ENCODE results near the gene TMEM170B. TPM values are rescaled to one million over a fixed set of nuclear protein-coding genes. Genes with fewer than 3 reads are reported as not detected.

Gene TMEM170B
- total and polyA plus RNA-seq, 9 donors, result 2.1 to 5.9 (median 5.3) TPM

DNA sequence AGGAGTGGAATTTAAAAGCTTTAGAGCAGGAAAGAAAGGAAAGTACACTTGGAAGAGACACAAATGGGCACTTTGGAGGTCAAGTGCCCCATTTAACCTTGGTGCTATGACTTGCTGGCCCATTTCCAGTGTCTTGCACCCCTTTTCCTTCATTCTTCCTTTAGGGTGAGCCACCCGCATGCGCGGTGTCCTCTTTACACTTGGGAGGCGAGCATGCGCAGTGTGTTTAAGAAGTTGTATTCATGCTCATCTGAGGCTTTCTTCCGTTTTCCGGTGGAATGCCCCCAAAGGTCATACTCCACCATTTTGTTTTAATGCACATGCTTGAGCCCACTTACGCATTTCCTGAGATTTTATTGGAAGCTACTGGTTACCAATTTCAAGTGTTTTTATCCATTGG lies 29.1 kb downstream of the TMEM170B start:
- Histone ChIP-seq H3K4me1 (ENCODE audit: insufficient read depth) (no peaks in the 10 kb centered on the region), H3K27me3 (no peaks in the 10 kb centered on the region), H3K27ac (no peak overlapping the region), H3K36me3 (no peaks in the 10 kb centered on the region), H3K9me3 (peaks cover 0 to 3% of the 10 kb centered on the region in 2 donors), H3K4me3 (no peak overlapping the region)
- intact Hi-C loops (cut with DNase I), result no loop called here
- no peak for DNase-seq
- 93 to 97% (median 96%) methylated on average over 8 of the region's 8 CpGs for WGBS, 3 donors
- no peak for TF ChIP-seq POLR2A (IDR thresholded peaks at IDR 0.05)
- no peak for TF ChIP-seq EP300 (IDR thresholded peaks at IDR 0.05)
- no peak for TF ChIP-seq CTCF (IDR thresholded peaks at IDR 0.05)

GRCh38 chr6:11571073-11571472 lies 33.5 kb downstream of the TMEM170B start:
- DNase-seq, result no peak
- Histone ChIP-seq H3K4me3 (no peak overlapping the region), H3K9me3 (peaks cover 0 to 3% of the 10 kb centered on the region in 2 donors), H3K36me3 (no peaks in the 10 kb centered on the region), H3K27ac (no peak overlapping the region), H3K4me1 (ENCODE audit: insufficient read depth) (no peaks in the 10 kb centered on the region), H3K27me3 (no peaks in the 10 kb centered on the region)
- intact Hi-C loops (cut with DNase I), result no loop called here
- no peak for TF ChIP-seq CTCF (IDR thresholded peaks at IDR 0.05)
- no peak for TF ChIP-seq EP300 (IDR thresholded peaks at IDR 0.05)
- no peak for TF ChIP-seq POLR2A (IDR thresholded peaks at IDR 0.05)
- 89 to 91% (median 90%) methylated on average over 2 of the region's 2 CpGs for WGBS, 3 donors

DNA sequence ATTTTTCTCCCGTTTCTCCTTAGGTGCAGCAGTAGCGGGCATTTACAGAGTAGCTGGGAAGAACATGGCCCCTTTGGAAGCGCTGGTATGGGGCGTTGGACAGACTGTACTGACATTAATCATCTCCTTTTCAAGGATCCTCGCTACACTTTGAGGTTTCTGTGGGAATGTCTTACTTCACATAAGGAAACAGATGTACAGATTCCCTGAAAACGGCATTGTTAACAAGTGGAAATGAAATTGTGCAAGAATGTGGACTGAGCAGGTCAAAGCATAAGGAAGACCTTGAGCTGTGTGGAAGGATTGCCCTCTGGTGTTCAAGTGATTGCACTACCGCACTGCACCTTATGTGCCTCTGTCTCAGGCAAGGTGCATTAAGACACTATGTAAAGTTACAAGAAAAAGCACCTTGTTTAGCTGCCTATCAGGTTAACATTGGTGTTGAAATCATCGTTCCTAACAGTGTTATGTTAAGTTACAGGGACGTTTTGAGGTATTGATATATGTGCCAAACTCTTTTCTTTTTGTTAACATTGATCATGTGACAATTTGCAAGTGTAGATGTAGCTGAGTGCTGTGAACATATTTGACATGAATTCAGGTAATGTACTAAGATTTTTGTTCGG lies 38.0 kb downstream of the TMEM170B start:
- TF ChIP-seq POLR2A (IDR thresholded peaks at IDR 0.05) (no peak), CTCF (IDR thresholded peaks at IDR 0.05) (peak; percentile 15 to 60 (median 47)), EP300 (IDR thresholded peaks at IDR 0.05) (no peak)
- Histone ChIP-seq H3K27me3 (no peaks in the 10 kb centered on the region), H3K4me3 (no peak overlapping the region), H3K4me1 (ENCODE audit: insufficient read depth) (no peaks in the 10 kb centered on the region), H3K27ac (no peak overlapping the region), H3K9me3 (no peaks in the 10 kb centered on the region), H3K36me3 (no peaks in the 10 kb centered on the region)
- intact Hi-C loops (cut with DNase I), result no loop called here
- peak in 2 of 5 donors; percentile 37 to 42 for DNase-seq
- 56 to 59% (median 58%) methylated on average over 10 of the region's 10 CpGs for WGBS, 3 donors

- Histone ChIP-seq H3K4me3 (no peak overlapping the region), H3K4me1 (ENCODE audit: insufficient read depth) (no peaks in the 10 kb centered on the region), H3K9me3 (no peaks in the 10 kb centered on the region), H3K27ac (no peak overlapping the region), H3K27me3 (no peaks in the 10 kb centered on the region), H3K36me3 (no peaks in the 10 kb centered on the region)
- no peak for TF ChIP-seq POLR2A (IDR thresholded peaks at IDR 0.05)
- TF ChIP-seq CTCF (IDR thresholded peaks at IDR 0.05), result no peak
- no peak for TF ChIP-seq EP300 (IDR thresholded peaks at IDR 0.05)
- intact Hi-C loops (cut with DNase I), result loop anchor here in 1 of 4 donors (10.0 kb wide), 1 partner anchor 1024 kb away; no protein-coding TSS in a partner anchor
- no peak for DNase-seq
- 81 to 84% (median 84%) methylated on average over 4 of the region's 4 CpGs for WGBS, 3 donors
These were observed 43.3 kb downstream of the TMEM170B start for GRCh38 chr6:11580686-11581405.
